ENCODE measurements around the gene MBP. TPM values are rescaled to one million over a fixed set of nuclear protein-coding genes. Genes with fewer than 3 reads are reported as not detected.

The MBP gene
- polyA plus RNA-seq, 1 donor from 2014 or later: 3.3 TPM

DNA sequence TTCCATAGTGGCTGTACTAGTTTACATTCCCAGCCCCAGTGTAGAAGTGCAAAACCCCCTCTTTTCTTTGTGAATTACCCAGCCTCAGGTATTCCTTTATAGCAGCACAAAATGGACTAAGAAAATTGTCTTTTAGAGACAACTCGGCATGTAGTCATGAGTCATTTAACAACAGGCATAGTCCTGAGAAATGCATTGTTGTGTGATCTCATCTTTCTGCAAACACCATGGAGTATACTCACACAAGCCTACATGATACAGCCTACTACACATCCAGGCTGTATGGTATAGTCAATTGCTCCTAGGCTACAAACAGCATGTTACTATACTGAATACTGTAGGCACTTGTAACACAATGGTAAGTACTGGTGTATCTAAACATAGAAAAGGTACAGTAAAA lies 44.4 kb upstream of the MBP start:
- no peaks in the 10 kb centered on the region for H4K20me1 ChIP-seq (ENCODE audit: insufficient read depth)
- no peak overlapping the region for H3K9ac ChIP-seq (ENCODE audit: low read length)
- H3K36me3 ChIP-seq (ENCODE audit: insufficient read depth, low read length): no peaks in the 10 kb centered on the region
- H3K9me2 ChIP-seq (ENCODE audit: insufficient read depth, low read length): no peaks in the 10 kb centered on the region
- H3K9me3 ChIP-seq (ENCODE audit: low read length): no peaks in the 10 kb centered on the region
- H2AFZ ChIP-seq (ENCODE audit: low read depth, low read length): no peak overlapping the region
- H3K27ac ChIP-seq (ENCODE audit: low read length): no peak overlapping the region
- TF ChIP-seq, protein P1, sequence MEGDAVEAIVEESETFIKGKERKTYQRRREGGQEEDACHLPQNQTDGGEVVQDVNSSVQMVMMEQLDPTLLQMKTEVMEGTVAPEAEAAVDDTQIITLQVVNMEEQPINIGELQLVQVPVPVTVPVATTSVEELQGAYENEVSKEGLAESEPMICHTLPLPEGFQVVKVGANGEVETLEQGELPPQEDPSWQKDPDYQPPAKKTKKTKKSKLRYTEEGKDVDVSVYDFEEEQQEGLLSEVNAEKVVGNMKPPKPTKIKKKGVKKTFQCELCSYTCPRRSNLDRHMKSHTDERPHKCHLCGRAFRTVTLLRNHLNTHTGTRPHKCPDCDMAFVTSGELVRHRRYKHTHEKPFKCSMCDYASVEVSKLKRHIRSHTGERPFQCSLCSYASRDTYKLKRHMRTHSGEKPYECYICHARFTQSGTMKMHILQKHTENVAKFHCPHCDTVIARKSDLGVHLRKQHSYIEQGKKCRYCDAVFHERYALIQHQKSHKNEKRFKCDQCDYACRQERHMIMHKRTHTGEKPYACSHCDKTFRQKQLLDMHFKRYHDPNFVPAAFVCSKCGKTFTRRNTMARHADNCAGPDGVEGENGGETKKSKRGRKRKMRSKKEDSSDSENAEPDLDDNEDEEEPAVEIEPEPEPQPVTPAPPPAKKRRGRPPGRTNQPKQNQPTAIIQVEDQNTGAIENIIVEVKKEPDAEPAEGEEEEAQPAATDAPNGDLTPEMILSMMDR (IDR thresholded peaks at IDR 0.05; ENCODE audit: poor library complexity, severe bottlenecking): no peak
- TF ChIP-seq SMC3 (conservative IDR thresholded peaks at IDR 0.05; ENCODE audit: poor library complexity): no peak
- no peak for TF ChIP-seq EP300 (conservative IDR thresholded peaks at IDR 0.05; ENCODE audit: poor library complexity, severe bottlenecking)
- no peak for TF ChIP-seq EZH2 (IDR thresholded peaks at IDR 0.05; ENCODE audit: borderline replicate concordance, insufficient read depth, low read length, poor library complexity, severe bottlenecking)
- TF ChIP-seq MXI1 (conservative IDR thresholded peaks at IDR 0.05; ENCODE audit: poor library complexity, severe bottlenecking): no peak
- TF ChIP-seq RAD21 (conservative IDR thresholded peaks at IDR 0.05): no peak
- TF ChIP-seq TAF1 (IDR thresholded peaks at IDR 0.05; ENCODE audit: low read depth): no peak
- TF ChIP-seq POLR2AphosphoS5 (IDR thresholded peaks at IDR 0.05): no peak
- TF ChIP-seq, protein P2, sequence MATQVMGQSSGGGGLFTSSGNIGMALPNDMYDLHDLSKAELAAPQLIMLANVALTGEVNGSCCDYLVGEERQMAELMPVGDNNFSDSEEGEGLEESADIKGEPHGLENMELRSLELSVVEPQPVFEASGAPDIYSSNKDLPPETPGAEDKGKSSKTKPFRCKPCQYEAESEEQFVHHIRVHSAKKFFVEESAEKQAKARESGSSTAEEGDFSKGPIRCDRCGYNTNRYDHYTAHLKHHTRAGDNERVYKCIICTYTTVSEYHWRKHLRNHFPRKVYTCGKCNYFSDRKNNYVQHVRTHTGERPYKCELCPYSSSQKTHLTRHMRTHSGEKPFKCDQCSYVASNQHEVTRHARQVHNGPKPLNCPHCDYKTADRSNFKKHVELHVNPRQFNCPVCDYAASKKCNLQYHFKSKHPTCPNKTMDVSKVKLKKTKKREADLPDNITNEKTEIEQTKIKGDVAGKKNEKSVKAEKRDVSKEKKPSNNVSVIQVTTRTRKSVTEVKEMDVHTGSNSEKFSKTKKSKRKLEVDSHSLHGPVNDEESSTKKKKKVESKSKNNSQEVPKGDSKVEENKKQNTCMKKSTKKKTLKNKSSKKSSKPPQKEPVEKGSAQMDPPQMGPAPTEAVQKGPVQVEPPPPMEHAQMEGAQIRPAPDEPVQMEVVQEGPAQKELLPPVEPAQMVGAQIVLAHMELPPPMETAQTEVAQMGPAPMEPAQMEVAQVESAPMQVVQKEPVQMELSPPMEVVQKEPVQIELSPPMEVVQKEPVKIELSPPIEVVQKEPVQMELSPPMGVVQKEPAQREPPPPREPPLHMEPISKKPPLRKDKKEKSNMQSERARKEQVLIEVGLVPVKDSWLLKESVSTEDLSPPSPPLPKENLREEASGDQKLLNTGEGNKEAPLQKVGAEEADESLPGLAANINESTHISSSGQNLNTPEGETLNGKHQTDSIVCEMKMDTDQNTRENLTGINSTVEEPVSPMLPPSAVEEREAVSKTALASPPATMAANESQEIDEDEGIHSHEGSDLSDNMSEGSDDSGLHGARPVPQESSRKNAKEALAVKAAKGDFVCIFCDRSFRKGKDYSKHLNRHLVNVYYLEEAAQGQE (IDR thresholded peaks at IDR 0.05; ENCODE audit: borderline replicate concordance): no peak
- H3K4me3 ChIP-seq (ENCODE audit: low read length): no peak overlapping the region
- H3K4me2 ChIP-seq (ENCODE audit: low read length): no peak overlapping the region
- H3K27me3 ChIP-seq (ENCODE audit: insufficient read depth, low read depth, low read length): no peaks in the 10 kb centered on the region
- no peaks in the 10 kb centered on the region for H3F3A ChIP-seq (ENCODE audit: insufficient read depth, low read length, poor library complexity, severe bottlenecking)
- no peaks in the 10 kb centered on the region for H3K79me2 ChIP-seq (replicated peaks; ENCODE audit: insufficient read depth, low read length)

DNA sequence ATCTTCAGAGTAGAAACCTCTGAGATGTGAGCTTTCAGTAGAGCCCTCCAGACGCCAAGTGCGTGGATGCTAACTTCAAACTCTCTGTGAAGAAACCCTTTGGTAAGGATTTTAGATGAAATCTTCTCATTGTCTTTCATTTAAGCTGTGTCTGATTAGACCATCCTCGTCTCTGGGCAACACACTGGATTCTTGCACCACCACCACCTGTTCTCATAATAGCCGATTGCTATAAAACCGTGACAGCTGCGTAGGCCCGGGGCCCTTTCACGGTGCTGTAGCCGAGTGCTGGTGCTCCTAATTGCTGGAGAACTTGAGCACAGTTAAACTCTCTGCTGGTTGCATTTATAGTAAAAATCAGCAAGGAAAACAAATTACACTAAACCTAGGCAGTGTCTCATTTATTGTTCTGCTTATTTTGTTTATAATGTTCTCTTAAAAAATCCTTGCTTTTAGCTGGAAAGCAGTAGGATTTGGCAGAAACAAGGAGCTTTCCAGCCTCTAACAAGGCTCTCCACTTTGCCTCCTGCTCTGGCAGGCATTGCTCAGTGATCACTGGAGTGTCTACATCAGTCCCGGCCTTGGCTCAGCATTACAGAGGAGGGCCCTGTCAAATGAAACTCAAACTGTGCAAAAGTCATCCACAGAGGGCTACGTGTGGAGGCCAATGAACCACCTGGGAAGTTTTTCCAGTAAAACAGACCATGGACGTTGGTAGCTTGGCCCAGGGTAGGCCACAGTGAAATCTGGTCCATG lies 40.9 kb upstream of the MBP start:
- Histone ChIP-seq H3K4me2 (ENCODE audit: low read length) (no peak overlapping the region), H3K27ac (ENCODE audit: low read length) (no peak overlapping the region), H3K27me3 (ENCODE audit: insufficient read depth, low read depth, low read length) (no peaks in the 10 kb centered on the region), H2AFZ (ENCODE audit: low read depth, low read length) (no peak overlapping the region), H3K9me3 (ENCODE audit: low read length) (no peaks in the 10 kb centered on the region), H3K9ac (ENCODE audit: low read length) (no peak overlapping the region), H4K20me1 (ENCODE audit: insufficient read depth) (no peaks in the 10 kb centered on the region), H3F3A (ENCODE audit: insufficient read depth, low read length, poor library complexity, severe bottlenecking) (no peaks in the 10 kb centered on the region), H3K9me2 (ENCODE audit: insufficient read depth, low read length) (no peaks in the 10 kb centered on the region), H3K79me2 (replicated peaks; ENCODE audit: insufficient read depth, low read length) (no peaks in the 10 kb centered on the region), H3K4me3 (ENCODE audit: low read length) (no peak overlapping the region), H3K36me3 (ENCODE audit: insufficient read depth, low read length) (no peaks in the 10 kb centered on the region)
- TF ChIP-seq, protein P2 (IDR thresholded peaks at IDR 0.05; ENCODE audit: borderline replicate concordance): no peak
- TF ChIP-seq EP300 (conservative IDR thresholded peaks at IDR 0.05; ENCODE audit: poor library complexity, severe bottlenecking) (no peak), RAD21 (conservative IDR thresholded peaks at IDR 0.05) (no peak), POLR2AphosphoS5 (IDR thresholded peaks at IDR 0.05) (no peak), TAF1 (IDR thresholded peaks at IDR 0.05; ENCODE audit: low read depth) (no peak), MXI1 (conservative IDR thresholded peaks at IDR 0.05; ENCODE audit: poor library complexity, severe bottlenecking) (no peak), EZH2 (IDR thresholded peaks at IDR 0.05; ENCODE audit: borderline replicate concordance, insufficient read depth, low read length, poor library complexity, severe bottlenecking) (no peak), SMC3 (conservative IDR thresholded peaks at IDR 0.05; ENCODE audit: poor library complexity) (no peak)
- TF ChIP-seq, protein P1 (IDR thresholded peaks at IDR 0.05; ENCODE audit: poor library complexity, severe bottlenecking): no peak

Data from neural cell (in vitro differentiated cells).